Adrenal gland (tissue), 12 donors: Measurements from ENCODE around the gene UBAC2. TPM values are rescaled to one million over a fixed set of nuclear protein-coding genes. Genes with fewer than 3 reads are reported as not detected.

Experiments
- DNase-seq, 7 donors: peaks; one replicate each; pipeline ENCODE4 v3.0.0-alpha.2; 2019 to 2020
- H3K27ac ChIP-seq, 5 donors: fragments of 200-600 bp; sonication (generic) in 4 of 5; 1 replicate in 3 of 5; 2 replicates in 2 of 5; pipeline versions ENCODE4 v1.5.1 to v1.8.0; 2016 to 2020; ENCODE audit warnings: mild to moderate bottlenecking in 1 of 5
- H3K27me3 ChIP-seq: fragments of 200-600 bp; 2 replicates; pipeline ENCODE4 v1.8.0; 2021
- H3K36me3 ChIP-seq, 2 donors: fragments of 200-600 bp; replicated peaks in 1 of 2; 1 replicate in 1 of 2; 2 replicates in 1 of 2; pipeline versions ENCODE4 v1.5.1 to v1.8.0; 2018 to 2022
- H3K4me1 ChIP-seq, 2 donors: fragments of 200-600 bp; replicated peaks in 1 of 2; 1 replicate in 1 of 2; 2 replicates in 1 of 2; pipeline versions ENCODE4 v1.5.1 to v1.8.0; 2018 to 2021
- H3K4me3 ChIP-seq, 4 donors: fragments of 200-600 bp; sonication (generic) in 3 of 4; one replicate each; pipeline ENCODE4 v1.5.1; 2016 to 2018
- H3K9me3 ChIP-seq, 3 donors: fragments of 200-600 bp; sonication (generic) in 1 of 3; replicated peaks in 1 of 3; 1 replicate in 2 of 3; 2 replicates in 1 of 3; pipeline versions ENCODE4 v1.5.1 to v1.8.0; 2016 to 2021
- CTCF ChIP-seq, 6 experiments: fragments of 450-650 bp in 4 of 6; fragments of 200-600 bp in 2 of 6; sonication (generic) in 1 of 6; IDR thresholded peaks; 1 replicate in 5 of 6; 2 replicates in 1 of 6; pipeline versions ENCODE4 v1.5.1 to v1.8.0; 2016 to 2021; ENCODE audit warnings: antibody characterized with exemption in 6 of 6, mild to moderate bottlenecking in 2 of 6, moderate library complexity in 1 of 6
- POLR2A ChIP-seq, 2 donors: fragments of 450-650 bp; IDR thresholded peaks; one replicate each; pipeline ENCODE4 v1.6.1; 2017; ENCODE audit warnings: antibody characterized with exemption in 2 of 2, mild to moderate bottlenecking in 2 of 2, moderate library complexity in 1 of 2
- WGBS, 4 donors: extraction: QIAGEN DNeasy Blood & Tissue Kit in 2 of 4; methylation state at CpG; one replicate each; pipeline versions ENCODE4 v1.1.5 to v1.1.7; 2013 to 2017; 5-methylcytosine and 5-hydroxymethylcytosine counted together
- intact Hi-C, 2 donors: fragments of 100-400 bp; cut with DNase I; formaldehyde crosslinking; loops; one replicate each; pipeline versions ENCODE4 v1.14.1 to v1.15.0; 2022 to 2023
- polyA plus RNA-seq, 3 donors: library from polyadenylated mRNA; stranded (reverse); fragments of 200-250 nt in 2 of 3; fragments of 350-450 nt in 1 of 3; fragmentation: Illumina TruSeq in 1 of 3; extraction: RNeasy Lipid Tissue Mini Kit (QIAGEN cat#74804) in 1 of 3; gene quantifications; one replicate each; pipeline ENCODE4 v1.2.3, GENCODE V29; 2013 to 2014
- total RNA-seq, 9 donors: library from RNA; depleted of rRNA in 4 of 9; stranded (reverse); fragments of >200 nt in 4 of 9; fragments of 120-200 nt in 1 of 9; fragmentation: NEBNext Ultra II Directional in 1 of 9; extraction: Animal tissue kit (Norgen Biotek cat#: 25700) in 1 of 9; gene quantifications; one replicate each; pipeline versions ENCODE4 v1.1.0 to v1.2.4, GENCODE V29; 2013 to 2023
- donor health status: healthy with polysubstance abuse.
- donor health status: Bipolar disorder and iron deficiency.
- donor health status: DM: yes; HTN: yes; CAD: no.
- donor health status: DM: no; HTN: no; CAD: no.
- donor health status: DM: no; HTN: no; CAD: no.
- donor health status: DM: yes; HTN: yes; CAD: no.

UBAC2 gene
- total and polyA plus RNA-seq, 12 donors = 46.3 to 67.8 (median 53.5) TPM

DNA sequence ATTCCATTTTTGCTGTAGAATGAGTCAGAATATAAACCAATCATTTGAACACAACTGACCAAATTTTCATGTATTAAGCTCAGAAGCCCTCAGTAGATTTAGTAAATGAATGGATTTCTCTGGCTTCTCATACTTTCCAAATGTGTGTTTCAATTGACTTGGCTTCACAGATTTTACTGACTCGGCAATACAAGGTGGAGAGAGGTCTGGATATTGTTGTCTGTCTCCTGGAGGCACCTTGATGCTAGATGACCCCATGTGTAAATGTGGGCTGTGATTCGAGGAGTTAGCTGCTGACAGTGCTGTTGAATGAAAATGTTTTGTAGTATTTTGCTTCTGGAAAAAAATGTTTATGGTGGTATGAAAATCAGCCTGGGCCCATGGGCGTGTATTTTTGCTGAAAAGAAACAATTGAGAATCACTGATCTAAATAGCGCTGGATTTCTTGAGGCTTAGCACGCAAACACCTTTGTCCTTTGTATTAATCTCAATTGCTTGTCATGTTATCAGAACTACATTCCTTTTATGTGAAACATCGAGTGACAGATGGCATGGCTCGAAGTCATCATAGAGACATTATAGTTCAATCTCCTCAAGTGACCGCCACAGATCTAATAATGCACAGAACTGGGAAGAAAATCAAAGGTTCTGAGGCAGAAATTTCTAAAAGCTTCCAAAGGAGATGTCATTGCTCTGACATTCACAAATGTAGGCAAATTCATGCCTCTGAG, 41.2 kb upstream of the UBAC2 start:
- peak in 1 of 7 donors; percentile 25 for DNase-seq

GRCh38 chr13:99160415-99160814, 40.2 kb upstream of the UBAC2 start:
- no peaks in the 10 kb centered on the region for H3K9me3 ChIP-seq
- WGBS, 4 donors = 78 to 89% (median 86%) methylated on average over 4 of the region's 4 CpGs
- peak in 1 of 7 donors; percentile 4 for DNase-seq
- H3K4me3 ChIP-seq = no peak overlapping the region
- H3K4me1 ChIP-seq = no peaks in the 10 kb centered on the region
- intact Hi-C loops = no loop called here
- no peaks in the 10 kb centered on the region for H3K36me3 ChIP-seq
- no peak for TF ChIP-seq POLR2A (IDR thresholded peaks at IDR 0.05)
- TF ChIP-seq CTCF (IDR thresholded peaks at IDR 0.05) = no peak
- no peaks in the 10 kb centered on the region for H3K27me3 ChIP-seq
- H3K27ac ChIP-seq = no peak overlapping the region

More for the DNA sequence above, 41.2 kb upstream of the UBAC2 start:
- Histone ChIP-seq H3K36me3 (no peaks in the 10 kb centered on the region), H3K4me1 (no peaks in the 10 kb centered on the region), H3K27ac (no peak overlapping the region), H3K4me3 (no peak overlapping the region), H3K9me3 (no peaks in the 10 kb centered on the region), H3K27me3 (no peaks in the 10 kb centered on the region)
- WGBS, 4 donors = 54 to 63% (median 59%) methylated on average over 8 of the region's 8 CpGs
- intact Hi-C loops = no loop called here
- TF ChIP-seq CTCF (IDR thresholded peaks at IDR 0.05) = no peak
- TF ChIP-seq POLR2A (IDR thresholded peaks at IDR 0.05) = no peak

DNA sequence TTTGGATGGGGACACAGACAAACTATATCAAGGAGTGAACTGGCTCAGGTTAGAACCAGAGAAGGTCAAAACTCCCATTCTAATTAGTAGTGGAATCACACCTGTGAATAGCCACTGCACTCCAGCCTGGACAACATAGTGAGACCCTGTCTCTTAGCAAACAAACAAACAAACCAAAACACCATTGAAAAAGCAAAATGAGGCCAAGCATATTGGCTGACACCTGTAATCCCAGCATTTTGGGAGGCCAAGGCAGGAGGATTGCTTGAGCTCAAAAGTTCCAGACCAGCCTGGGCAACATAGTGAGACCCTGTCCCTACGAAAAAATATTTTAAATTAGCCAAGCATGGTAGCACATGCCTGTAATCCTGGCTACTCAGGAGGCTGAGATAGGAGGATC, 39.1 kb upstream of the UBAC2 start:
- H3K9me3 ChIP-seq = no peaks in the 10 kb centered on the region
- no peaks in the 10 kb centered on the region for H3K36me3 ChIP-seq
- TF ChIP-seq CTCF (IDR thresholded peaks at IDR 0.05) = no peak
- TF ChIP-seq POLR2A (IDR thresholded peaks at IDR 0.05) = no peak
- no peak overlapping the region for H3K4me3 ChIP-seq
- no peaks in the 10 kb centered on the region for H3K4me1 ChIP-seq
- no peak overlapping the region for H3K27ac ChIP-seq
- DNase-seq = peak in 1 of 7 donors; percentile 3
- no peaks in the 10 kb centered on the region for H3K27me3 ChIP-seq
- intact Hi-C loops = no loop called here
- WGBS, 4 donors = 80 to 94% (median 90%) methylated on average over 1 of the region's 1 CpG

DNA sequence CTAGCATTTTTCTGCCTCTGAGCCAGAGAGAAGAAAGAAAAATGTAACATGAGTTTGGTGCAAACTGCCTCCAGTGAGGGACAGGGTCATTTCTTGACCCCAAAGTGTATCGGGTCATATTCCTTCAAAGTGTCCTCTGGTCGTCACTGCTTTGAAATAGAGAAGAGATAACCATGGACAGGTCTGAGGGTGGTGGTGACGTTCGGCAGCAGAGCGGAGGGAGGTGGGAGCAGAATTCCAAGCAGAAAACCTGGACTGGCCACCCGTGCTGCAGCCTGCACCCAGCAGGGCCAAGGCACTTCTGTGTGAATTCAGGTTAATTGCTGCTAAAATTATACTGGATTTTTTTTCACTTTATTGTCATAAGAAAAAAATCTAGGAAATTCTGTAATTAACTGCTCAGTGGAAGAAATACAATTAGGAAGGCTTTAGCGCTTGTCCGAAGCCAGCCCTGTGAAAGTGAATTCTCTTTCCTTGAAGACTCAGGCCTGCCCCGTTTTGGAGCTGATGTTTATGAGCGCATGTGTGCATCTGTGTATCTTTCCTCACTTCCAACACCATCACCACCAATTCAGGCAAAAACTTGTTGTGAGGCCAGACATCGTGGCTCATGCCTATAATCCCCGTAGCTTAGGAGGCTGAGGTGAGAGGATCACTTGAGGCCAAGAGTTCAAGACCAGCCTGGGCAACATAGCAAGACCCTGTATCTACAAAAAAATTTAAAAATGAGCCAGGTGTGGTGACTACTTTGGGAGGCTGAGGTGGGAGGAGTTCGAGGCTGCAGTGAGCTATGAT, 37.9 kb upstream of the UBAC2 start:
- no peaks in the 10 kb centered on the region for H3K27me3 ChIP-seq
- H3K36me3 ChIP-seq = no peaks in the 10 kb centered on the region
- DNase-seq = peak in 1 of 7 donors; percentile 23
- H3K4me3 ChIP-seq = no peak overlapping the region
- WGBS, 4 donors = 67 to 76% (median 72%) methylated on average over 13 of the region's 13 CpGs
- no peaks in the 10 kb centered on the region for H3K4me1 ChIP-seq
- H3K9me3 ChIP-seq = no peaks in the 10 kb centered on the region
- H3K27ac ChIP-seq = no peak overlapping the region
- TF ChIP-seq POLR2A (IDR thresholded peaks at IDR 0.05) = no peak
- TF ChIP-seq CTCF (IDR thresholded peaks at IDR 0.05) = no peak
- intact Hi-C loops = no loop called here
